OCI-LY1 (cell line): ENCODE data around the gene LRRC56.

Experiments
- EZH2 ChIP-seq: fragments of 200-600 bp; sonication (generic), shearing (Covaris generic); IDR thresholded peaks from 2 replicates; pipeline ENCODE4 v1.8.0; 2017; ENCODE audit warnings: borderline replicate concordance, mixed run types, mild to moderate bottlenecking, antibody characterized with exemption, low read length, moderate library complexity, mixed read lengths
- TF ChIP-seq, protein P1 (sequence below): fragments of 200-600 bp; sonication (generic), shearing (Covaris generic); IDR thresholded peaks from 2 replicates; pipeline ENCODE4 v1.5.1; 2017; ENCODE audit warnings: mild to moderate bottlenecking, antibody characterized with exemption, low read length, moderate library complexity, mixed read lengths

DNA sequence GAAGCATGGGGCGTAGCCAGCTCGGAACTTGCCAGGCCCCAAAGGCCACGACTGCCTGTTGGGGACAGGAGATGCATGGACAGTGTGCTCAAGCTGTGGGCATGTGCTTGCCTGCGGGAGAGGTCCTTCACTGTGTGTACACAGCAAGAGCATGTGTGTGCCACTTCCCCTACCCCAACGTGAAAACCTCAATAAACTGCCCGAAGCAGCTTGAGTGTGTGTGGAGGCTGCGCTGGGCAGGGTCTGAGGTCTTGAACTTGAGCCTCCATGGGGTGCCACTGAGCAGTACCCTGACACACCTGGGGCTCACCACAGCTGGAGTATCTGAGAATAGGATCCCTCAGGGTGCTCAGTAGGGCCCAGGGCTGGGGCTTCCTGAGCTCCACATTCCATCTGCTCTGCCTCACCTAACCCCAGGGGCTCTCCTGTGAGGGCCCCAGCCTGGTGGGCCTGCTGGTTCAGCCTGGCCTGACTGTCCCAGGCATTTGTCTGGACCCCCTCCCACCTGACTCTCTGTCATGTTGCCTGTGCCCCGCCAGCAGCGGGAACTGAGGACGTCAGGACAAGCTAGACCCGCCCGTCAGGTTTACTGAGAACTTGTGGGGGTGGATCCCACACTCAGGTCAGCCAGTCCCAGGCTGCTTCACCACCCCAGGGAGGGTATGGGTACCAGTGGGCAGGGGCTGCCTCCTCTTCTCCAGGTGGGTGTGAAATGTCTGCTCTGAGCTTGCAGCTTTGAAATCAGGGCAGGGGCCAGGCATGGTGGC, 26.7 kb downstream of the LRRC56 start:
- TF ChIP-seq, protein P1, sequence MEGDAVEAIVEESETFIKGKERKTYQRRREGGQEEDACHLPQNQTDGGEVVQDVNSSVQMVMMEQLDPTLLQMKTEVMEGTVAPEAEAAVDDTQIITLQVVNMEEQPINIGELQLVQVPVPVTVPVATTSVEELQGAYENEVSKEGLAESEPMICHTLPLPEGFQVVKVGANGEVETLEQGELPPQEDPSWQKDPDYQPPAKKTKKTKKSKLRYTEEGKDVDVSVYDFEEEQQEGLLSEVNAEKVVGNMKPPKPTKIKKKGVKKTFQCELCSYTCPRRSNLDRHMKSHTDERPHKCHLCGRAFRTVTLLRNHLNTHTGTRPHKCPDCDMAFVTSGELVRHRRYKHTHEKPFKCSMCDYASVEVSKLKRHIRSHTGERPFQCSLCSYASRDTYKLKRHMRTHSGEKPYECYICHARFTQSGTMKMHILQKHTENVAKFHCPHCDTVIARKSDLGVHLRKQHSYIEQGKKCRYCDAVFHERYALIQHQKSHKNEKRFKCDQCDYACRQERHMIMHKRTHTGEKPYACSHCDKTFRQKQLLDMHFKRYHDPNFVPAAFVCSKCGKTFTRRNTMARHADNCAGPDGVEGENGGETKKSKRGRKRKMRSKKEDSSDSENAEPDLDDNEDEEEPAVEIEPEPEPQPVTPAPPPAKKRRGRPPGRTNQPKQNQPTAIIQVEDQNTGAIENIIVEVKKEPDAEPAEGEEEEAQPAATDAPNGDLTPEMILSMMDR = no peak
- no peak for TF ChIP-seq EZH2
